ENCODE results near the gene PEX7.
"Not testable (repeated sequence)": the region's sequence is repeated elsewhere in the genome, so short reads cannot be mapped to it uniquely, and the experiment has no call there.

The PEX7 gene

DNA sequence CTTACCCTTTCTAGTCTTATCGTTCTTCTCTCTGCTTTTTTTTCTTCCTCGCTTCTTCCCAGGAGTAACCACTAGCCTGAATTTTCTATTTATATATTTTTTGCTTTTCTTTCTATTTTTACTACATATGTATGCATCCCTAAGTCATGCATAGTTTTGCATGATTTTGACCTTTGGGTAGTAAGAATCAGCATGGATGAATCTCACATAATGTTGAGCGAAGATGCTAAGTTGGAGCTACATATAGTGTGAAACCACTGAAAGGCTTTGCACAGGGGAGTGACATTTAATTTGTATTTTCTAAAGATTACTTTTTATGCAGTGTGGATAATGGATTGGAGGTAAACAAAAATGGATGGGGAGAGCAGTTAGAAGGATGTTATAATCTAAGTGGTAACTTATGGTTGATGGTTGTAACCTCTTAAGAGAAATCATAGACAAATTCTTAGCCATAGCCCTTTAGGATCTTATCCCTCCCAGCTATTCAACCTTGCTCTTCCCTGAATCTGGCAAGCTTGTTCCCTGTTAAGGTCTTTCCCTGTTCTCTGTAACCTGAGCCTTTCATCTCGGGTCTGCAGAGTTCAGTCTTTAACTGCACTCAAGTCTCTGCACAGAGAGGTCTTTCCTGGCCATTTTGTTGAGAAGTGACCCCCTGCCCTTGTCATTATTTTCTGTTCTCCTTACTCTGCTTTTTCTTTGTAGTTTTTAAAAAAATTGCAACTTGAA, 18.0 kb downstream of the PEX7 start:
- no peak for DNase-seq (ENCODE audit: low read depth)

DNA sequence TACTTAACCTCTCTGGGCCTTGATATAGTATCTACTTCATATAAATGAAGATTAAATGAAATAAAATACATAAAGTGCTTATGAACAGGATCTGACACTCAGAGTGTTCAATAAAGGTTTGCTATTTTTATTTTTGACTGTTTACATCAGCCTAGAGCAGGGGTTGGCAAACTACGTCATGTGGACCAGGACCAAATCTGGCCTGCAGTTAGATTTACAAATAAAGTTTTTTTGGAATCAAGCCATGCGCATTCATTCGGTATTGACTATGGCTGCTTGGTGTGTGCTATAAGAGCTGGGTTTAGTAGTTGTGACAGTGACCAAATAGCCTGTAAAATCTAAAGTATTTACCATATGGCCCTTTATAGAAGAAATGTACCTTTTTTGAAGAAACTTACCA, 20.8 kb downstream of the PEX7 start:
- DNase-seq (ENCODE audit: low read depth) = no peak

DNA sequence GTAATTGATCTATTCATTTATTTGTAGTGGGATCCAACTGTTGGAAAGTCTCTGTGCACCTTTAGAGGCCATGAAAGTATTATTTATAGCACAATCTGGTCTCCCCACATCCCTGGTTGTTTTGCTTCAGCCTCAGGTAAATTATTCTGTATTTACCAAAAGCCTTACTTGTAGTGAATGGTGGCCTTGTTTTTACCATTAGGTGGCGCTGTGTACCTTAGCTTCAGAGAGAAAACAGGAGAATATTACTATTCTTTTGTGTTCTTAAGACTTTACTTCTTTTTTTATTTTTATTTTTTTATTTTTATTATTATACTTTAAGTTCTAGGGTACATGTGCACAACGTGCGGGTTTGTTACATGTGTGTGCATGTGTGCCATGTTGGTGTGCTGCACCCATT, 23.7 kb downstream of the PEX7 start:
- no peak for DNase-seq (ENCODE audit: low read depth)

DNA sequence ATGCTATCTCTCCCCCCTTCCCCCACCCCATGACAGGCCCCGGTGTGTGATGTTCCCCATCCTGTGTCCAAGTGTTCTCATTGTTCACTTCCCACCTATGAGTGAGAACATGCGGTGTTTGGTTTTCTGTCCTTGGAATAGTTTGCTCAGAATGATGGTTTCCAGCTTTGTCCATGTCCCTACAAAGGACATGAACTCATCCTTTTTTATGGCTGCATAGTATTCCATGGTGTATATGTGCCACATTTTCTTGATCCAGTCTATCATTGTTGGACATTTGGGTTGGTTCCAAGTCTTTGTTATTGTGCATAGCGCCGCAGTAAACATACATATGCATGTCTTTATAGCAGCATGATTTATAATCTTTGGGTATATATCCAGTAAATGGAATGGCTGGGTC, 24.1 kb downstream of the PEX7 start:
- DNase-seq (ENCODE audit: low read depth) = not testable (repeated sequence)

DNA sequence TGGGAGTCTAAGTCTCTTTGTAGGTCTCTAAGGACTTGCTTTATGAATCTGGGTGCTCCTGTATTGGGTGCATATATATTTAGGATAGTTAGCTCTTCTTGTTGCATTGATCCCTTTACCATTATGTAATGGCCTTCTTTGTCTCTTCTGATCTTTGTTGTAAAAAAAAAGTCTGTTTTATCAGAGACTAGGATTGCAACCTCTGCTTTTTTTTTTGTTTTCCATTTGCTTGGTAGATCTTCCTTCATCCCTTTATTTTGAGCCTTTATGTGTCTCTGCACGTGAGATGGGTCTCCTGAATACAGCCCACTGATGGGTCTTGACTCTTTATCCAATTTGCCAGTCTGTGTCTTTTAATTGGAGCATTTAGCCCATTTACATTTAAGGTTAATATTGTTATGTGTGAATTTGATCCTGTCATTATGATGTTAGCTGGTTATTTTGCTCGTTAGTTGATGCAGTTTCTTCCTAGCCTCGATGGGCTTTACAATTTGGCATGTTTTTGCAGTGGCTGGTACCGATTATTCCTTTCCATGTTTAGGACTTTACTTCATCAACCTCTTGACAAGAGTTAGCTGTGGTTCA, 27.7 kb downstream of the PEX7 start:
- DNase-seq (ENCODE audit: low read depth) = not testable (repeated sequence)

DNA sequence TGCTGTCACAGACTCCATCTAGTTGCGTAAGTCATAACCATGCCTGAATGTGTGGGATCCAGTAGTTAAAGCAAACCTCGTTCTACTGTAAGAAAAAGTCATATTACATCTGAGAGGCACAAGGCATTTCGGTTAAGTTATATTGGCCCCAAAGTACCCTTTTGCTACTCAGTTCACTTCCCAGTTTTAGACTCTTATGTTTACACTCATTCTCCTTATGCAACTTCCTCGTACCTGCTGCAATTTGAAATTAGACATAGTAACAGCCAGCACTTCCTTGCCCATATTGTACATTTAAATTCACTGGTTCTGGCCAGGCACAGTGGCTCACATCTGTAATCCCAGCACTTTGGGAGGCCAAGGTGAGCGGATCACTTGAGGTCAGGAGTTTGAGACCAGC, 37.0 kb downstream of the PEX7 start:
- DNase-seq (ENCODE audit: low read depth) = no peak

DNA sequence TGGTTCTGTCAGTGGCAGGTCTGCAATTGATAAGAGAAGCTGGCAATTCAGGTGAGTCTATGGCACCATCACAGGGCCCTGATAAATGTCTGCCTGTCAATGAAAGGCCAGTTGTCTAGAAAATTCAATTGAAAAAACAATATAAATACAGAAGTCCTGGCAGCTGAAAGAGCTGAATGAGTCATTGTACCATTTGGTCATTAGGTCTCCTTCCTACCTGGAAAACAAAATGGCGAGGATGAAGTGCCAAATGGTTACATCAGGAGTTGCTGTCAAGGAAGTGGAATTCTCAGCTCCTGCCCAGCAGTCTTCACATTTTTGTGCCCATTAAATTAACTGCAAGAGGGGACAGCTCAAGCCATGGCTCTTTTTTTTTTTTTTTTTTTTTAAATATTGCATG, 37.7 kb downstream of the PEX7 start:
- DNase-seq (ENCODE audit: low read depth) = no peak

DNA sequence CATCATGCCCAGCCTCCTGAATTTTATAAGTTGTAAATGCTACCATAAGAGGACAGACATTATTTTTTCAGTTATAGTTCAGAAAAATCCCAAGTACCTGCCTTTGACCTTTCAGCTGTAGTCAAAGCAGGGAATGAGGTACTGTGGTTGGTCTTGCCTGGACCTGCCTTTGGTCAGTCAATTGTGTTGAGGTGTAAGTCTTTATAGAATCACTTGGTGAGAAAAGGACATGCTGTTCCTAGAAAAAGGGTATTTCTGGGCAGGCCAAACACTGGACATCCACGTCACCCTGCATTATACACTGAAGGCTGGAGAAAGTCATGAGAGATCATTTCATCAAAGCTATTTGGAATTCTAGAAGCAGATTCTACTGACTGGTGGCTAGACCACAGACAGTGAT, 40.3 kb downstream of the PEX7 start:
- no peak for DNase-seq (ENCODE audit: low read depth)

DNA sequence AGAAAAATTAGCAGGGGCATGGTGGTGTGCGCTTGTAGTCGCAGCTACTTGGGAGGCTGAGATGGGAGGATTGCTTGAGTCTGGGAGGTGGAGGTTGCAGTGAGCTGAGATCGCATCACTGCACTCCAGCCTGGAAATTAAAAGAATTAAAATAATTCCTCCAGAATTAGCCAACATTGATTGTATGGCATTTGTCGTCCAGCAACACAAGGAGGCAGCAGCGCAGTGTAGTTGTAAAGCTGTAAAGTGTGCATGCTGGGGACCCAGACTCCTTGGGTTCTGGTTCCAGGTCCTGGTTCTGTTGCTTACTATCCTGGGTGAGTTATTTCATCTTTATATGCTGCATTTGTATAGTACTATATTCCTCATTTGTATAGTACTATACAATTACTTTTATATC, 41.4 kb downstream of the PEX7 start:
- no peak for DNase-seq (ENCODE audit: low read depth)

DNA sequence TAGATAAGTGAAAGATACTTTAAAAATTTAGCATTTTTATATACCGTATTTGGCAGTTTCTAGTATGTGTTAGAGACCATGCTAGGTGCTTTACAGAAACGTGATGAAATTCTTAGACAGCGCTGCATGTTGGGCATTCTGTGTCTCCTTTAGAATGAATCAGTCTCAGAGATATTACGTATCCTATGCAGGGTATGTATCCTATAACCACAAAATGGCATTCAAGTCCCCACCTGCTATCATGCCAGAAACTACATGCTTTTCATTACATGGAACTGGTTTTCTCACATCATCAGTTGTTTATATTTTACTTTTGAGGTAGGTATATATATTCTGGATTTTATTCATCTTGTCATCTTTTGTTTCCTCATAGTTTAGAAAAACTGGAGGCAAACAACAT, 42.3 kb downstream of the PEX7 start:
- DNase-seq (ENCODE audit: low read depth) = no peak

DNA sequence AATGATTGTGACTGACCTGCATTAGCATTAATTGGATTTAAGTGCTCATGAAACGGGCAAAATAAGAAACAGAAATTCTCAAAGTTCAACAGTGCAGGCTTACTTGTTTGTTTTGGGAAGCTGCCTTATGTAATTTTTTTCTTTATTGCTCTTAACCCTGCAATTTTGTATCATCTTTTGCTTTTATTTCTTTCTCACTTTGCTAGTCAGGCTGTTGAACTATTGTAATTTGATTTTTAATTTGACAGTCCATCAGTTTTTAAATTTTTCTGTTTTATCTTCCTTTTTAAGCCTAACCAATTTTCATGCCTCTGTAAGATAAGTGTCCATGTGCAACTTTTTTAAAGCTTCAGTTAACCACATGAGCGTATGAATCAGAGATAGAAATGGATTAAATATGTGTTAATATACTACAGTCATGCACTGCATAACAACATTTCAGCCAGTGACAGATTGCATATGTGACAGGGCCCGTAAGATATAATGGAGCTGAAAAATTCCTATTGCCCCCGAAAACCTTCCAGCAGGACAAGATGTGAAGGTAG, 44.6 kb downstream of the PEX7 start:
- DNase-seq (ENCODE audit: low read depth) = no peak

DNA sequence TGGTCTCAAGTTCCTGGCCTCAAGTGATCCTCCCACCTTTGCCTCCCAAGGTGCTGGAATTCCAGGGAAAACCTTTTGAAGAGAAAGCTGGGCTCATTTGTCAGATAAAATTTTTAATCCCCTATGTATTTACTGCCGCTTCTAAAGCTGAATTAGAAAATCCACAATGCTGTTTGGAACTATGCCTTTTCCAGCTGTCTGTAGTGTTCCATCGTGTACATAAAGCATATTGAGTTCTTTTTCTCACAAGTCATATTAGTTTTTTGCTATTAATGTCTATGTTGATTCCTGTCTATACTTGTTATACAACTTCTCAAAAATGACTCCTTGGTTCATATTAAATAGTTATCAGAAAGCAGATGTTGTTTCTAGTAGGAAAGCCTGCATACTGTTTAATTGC, 47.1 kb downstream of the PEX7 start:
- DNase-seq (ENCODE audit: low read depth) = no peak

DNA sequence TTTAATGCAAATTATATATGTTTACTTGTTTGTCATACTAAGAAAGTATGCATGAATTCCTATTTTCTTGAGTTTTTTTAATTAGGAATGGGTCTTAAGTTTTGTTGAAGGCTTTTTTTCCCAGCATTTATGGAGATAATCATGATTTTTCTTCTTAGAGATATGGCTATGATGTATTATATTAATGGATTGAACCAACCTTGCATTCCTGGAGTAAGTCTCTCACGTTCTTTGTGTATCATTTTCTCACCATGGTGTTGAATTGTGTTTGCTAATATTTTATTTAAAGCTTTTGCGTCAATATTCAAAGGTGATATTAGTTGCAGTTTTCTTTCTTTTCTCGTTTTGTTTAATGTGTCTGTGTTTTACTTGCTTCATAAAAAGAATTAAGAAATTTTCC, 51.4 kb downstream of the PEX7 start:
- DNase-seq (ENCODE audit: low read depth) = no peak

DNA sequence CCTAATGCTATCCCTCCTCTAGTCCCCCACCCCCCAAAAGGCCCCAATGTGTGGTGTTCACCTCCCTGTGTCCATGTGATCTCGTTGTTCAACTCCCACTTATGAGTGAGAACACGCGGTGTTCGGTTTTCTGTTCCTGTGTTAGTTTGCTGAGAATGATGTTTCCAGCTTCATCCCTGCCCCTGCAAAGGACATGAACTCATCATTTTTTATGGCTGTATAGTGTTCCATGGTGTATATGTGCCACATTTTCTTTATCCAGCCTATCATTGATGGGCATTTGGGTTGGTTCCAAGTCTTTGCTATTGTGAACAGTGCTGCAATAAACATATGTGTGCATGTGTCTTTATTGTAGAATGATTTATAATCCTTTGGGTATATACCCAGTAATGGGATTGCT, 54.1 kb downstream of the PEX7 start:
- not testable (repeated sequence) for DNase-seq (ENCODE audit: low read depth)

DNA sequence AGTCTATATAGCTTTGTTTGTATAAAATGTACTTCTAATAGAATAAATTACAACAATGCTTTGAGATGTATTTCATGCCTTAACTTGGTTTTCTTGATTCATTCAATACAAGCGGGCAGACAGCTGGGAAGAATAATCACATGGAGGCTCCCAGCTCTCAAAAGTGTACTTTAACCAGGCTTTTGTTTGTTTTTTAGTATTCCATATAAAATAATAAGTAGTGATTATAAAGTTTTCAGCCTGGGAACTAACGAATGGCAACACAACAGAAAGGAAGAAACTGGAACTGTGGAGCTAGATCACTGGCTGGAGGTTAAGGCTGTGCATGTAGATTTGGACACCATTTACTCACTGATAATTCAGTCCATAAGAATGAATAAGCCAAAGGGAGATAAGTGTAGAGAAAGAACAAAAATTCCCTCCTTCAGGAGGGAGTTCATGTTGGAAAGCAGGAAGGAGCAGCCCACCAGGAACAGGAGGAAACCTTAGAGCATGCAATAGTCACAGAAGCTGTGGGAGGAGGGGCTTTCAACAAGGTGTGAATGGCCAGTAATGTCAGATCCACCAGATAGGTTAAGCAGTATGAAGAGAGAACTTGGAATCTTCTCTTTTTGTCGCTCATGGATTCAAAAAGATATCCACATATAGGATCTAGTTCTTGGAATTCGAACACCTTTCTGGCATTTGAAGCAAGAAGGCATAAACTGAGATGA, 58.5 kb downstream of the PEX7 start:
- DNase-seq (ENCODE audit: low read depth) = no peak

DNA sequence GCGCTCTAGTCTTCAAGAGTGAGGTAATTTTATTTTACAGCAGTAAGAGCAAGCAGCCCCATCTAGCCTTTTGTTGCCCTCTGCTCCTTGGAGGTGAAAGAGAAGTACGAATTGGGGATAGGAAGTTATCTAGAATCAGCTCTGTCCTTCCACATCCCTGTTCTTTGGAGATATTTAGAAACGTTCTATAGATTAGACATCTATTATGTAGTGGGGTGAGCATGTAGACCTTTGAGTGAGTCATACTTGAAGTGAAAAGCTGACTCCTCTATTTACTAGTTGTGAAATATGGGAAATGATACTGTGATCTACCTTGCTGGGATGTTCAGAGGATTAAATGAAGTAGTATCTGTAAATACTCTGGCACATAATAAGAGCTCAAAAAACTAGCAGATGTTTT, 63.7 kb downstream of the PEX7 start:
- no peak for DNase-seq (ENCODE audit: low read depth)

DNA sequence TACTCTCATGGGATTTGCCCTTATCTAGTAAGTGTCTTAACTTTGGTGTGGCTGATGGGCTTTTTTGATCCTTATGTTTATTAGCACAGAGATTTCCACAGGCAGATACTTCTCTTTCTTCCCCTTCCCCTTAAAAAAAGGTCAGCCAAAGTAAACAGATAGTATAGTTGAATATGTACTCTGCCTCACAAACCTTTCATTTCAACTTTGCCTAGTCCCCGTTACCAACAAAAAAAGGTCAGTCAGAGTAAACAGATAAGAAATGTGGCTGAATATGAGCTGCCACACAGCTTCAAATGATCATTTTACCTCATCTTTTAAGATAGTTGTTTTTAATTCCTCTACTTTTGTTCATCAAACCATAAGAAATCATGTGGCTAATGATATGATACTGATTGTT, 65.6 kb downstream of the PEX7 start:
- no peak for DNase-seq (ENCODE audit: low read depth)

DNA sequence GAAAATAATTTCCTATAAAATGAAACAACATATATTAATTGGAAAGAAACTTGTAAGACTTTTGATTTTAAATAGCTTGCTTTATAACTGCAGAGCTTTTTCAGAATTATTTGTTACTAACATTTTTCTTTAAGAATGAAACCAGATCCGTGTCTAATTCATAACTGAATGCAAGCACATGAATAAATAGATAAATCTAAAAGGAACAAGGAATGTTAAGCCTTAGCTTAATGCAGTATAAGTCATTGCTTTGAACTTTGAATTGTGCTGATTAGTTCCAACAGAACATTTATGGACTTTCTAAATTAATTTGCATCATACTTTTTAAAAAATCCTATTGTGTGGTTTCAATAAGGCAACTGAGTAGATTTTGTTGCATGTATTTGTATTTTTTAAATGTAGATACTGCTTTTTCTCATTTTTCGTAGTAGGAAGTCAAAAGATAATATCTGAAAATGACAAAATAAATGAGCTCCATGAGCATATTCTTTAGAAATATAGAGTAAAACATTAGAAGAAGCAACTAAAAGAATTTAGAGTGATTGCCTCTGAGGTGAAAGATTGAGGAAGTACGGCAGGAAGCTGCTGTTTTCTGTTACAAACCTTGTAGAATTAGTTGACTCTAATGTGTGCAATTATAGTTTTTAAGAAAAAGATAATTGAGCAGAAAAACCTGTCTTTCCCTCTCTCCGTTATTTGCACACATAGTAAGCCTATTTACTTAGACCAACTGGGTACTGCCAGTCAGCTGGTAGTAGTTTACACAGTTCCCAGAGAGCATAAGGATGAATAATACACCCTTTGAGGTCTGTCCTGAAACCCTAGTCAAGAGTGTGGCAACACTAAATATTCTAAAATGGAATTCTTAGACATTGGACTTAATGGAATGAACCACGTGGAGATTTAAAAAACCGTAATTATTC, 67.1 kb downstream of the PEX7 start:
- no peak for DNase-seq (ENCODE audit: low read depth)

DNA sequence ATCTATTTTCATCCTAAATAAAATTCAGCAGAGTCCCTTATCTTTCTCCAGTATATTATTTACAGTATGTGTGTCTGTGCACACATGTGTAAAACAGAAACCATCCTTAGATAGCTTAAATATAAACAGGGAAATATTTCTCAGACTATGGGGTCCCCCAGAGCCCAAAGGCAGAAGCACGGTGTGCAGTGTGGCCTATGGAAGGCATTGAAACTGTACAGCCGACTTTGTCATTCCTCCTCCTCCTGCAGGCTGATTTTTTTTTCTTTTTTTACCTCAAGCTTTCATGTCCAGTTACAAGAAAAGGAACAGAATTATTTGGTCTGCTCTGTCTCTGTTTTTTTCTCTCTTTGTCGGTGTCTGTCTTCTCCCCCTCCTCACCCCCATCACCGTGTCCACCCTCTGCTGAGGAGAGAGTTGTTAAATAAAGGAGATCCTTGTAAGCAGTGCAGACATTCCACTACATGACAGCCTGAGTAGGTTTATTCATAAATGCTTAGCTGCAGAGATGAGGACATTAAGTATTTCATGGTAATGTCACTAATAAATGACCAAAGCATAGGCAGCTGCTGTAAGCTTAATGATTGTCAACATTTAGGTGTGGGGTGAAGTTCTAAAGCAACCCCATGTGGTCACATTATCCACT, 67.9 kb downstream of the PEX7 start:
- DNase-seq (ENCODE audit: low read depth) = no peak

DNA sequence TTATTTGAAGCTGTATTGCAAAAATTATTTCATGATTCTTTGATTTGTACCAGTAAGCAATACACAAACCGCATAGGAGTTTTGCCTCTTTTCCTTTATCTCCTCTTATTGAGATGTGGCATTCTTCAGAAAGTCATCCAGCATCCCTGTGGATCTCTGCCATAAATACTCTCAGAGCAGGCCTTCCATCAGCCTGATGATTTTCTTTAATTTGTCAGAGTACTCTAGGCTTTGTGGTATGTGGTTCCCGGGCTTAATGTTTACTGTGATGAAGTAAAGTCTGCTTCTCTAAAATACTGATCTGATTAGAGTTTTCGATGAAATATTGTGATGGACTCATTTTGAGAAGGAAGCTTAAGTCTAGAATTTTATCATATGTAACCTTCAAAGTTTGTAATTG, 68.6 kb downstream of the PEX7 start:
- DNase-seq (ENCODE audit: low read depth) = no peak

DNA sequence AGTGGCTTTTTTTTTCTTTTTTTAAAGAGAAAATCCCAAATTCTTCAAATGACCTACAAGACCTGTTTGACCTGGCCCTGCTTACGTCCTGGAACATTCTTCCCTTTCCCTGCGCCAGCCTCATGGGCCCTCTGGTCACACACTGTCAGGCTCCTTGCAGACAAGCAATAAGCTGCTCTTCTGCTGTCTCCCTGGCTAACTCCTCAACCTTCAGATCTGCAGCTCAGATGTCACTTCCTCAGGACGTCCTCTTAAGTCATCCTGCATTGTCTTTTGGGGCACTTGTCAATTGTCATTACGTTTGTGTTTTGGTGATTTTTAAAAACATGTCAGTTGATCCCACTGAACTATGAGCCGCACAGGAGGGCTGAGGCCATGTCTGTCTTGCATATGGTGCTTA, 70.8 kb downstream of the PEX7 start:
- DNase-seq (ENCODE audit: low read depth) = no peak

DNA sequence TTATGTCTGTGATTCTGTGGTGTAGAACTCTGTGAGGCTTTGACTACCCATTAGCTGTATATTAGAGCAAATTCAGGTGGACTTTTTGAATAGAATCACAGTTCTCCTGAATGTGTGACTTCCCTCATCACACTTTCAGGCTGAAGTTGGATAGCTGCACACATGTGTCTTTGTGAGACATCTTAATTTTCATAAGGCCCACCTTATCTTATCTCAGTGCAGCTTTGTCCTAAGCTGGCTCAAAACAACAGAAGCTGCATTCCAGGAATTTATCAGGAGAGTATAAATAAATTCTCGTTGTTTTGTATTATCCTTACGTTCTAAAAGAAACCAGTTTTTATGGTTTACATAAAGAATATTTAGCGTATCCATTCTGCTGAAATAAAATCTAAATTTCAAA, 73.5 kb downstream of the PEX7 start:
- no peak for DNase-seq (ENCODE audit: low read depth)

All from stimulated activated CD8-positive, alpha-beta memory T cell treated with anti-CD3 and anti-CD28 coated beads, Interleukin-7, amount 100 ng/mL, for 24 hours (primary cell).